ENCODE data around the gene FAAP20.

FAAP20 gene, protein sequence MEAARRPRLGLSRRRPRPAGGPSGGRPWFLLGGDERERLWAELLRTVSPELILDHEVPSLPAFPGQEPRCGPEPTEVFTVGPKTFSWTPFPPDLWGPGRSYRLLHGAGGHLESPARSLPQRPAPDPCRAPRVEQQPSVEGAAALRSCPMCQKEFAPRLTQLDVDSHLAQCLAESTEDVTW

GRCh38 chr1:2194319-2194897 lies at the start of gene FAAP20:
TSS of gene FAAP20 (minus strand) at chr1:2194772. CDS start at chr1:2194749, 23 bp downstream.
- peak in 2 of 4 experiments; percentile 52 to 65 for DNase-seq (ENCODE audit: low read depth in 4 of 4, low spot score in 1 of 4)

DNA sequence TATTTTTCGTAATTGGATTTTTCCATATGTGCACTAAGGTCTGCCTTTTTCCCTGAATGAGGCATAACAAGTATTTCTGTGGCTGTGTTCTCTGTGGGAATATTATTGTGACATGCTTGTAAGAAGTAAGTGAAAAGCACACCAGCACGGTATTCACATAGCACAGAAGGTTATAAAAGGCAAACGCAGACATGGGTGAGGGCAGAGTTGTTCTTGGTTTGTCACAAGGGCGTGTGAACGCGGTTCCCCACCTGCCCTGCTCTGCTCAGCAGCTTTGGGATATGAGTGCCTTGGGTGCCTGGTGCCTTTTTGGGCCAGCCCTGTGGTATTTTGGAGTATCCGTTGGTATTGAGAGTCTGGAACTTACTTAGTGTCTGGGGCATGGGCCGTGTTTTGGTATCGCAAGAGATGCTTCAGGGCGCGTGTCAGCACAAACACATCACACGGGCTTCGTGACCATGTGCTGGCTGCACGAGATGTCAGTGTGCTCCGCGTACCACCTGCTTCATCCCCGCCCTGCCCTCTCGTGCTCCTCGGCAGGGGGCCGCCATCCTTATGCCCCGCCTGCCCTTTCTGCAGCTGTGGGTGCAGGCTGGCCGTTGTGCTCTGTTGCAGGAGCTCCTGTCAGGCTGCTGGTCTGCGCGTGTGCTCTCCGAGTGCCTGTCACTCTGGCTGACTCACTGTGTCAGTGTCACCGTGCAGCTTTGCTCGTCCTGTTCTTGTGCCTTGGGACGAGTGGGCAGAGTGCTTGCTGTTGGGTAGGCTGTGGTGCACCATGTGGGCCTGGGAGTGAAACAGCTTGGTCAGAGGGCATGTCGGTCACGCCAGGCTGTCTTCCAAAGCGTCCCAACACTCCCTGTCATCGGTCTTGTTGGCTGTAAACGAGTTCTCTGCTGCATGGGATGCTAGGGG lies 48.5 kb upstream of the FAAP20 start:
- no peak for DNase-seq (ENCODE audit: low read depth in 4 of 4, low spot score in 1 of 4)

DNA sequence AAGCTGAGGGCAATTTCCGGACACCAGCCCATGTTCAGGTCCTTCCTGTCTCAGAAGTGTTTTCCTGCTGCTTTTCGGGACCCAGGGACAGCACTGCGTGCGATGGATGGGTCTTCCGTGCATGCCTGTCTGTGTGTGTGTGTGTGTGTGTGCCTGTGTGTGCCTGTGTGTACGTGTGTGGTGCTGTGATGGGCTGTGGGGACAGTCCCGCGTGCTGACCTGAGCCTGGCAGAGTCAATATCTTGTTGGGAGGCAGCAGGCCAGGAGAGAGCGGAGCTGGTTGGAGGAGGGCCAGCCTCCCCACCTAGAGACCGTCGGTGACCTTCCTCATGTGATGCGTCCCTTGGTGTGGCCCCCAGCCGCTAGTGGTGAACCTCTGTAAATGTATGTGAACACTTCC lies 47.2 kb upstream of the FAAP20 start:
- no peak for DNase-seq (ENCODE audit: low read depth in 4 of 4, low spot score in 1 of 4)

DNA sequence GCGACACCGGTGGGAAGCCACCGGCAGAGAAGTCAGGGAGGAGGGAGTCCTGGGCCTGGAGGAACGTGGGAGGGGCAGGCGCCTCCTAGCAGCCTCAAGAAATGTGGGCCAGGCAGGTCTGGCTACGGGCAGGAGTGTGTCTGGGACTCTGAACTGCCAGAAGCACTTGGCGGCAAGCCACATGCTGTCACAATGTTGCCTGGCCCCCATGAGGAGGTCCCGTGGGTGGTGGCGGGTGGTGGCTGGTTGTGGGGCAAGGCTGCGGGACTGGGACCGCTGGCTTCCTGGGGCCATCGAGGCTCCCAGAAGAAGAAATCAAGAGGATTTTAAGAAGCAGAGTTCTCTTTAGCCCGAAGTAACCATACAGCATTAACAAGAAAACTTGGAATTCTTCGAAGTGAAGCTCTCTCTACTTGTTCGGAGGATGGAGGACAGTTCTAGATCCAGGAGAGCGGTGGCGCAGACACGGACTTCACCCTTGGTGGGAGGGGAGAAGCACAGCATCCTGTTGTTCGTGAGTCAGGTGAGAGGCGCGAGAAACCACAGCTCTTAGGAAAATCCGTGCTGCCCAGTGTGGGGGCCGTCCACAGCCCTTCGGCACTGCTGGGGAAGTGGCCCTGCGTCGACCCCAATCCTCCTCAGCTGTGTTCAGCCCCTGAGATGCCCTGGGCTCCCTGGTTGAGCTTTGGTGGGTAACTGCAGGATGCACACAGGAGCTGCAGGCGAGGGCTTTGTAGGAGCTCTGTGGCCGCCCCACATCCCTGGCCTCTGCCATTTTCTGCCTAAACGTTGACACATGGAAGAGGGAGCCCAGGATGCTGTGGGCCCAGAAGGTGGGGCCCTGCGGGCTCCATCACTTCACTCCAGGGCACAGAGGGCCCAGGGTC lies 45.9 kb upstream of the FAAP20 start:
- no peak for DNase-seq (ENCODE audit: low read depth in 4 of 4, low spot score in 1 of 4)

GRCh38 chr1:2239384-2239985 lies 44.9 kb upstream of the FAAP20 start:
- no peak for DNase-seq (ENCODE audit: low read depth in 4 of 4, low spot score in 1 of 4)

- DNase-seq (ENCODE audit: low read depth in 4 of 4, low spot score in 1 of 4), result no peak
These were observed 44.4 kb upstream of the FAAP20 start for GRCh38 chr1:2239013-2239370.

- no peak for DNase-seq (ENCODE audit: low read depth in 4 of 4, low spot score in 1 of 4)
These were observed 43.9 kb upstream of the FAAP20 start for GRCh38 chr1:2238361-2239012.

- DNase-seq (ENCODE audit: low read depth in 4 of 4, low spot score in 1 of 4), result no peak
These were observed 43.2 kb upstream of the FAAP20 start for GRCh38 chr1:2237773-2238172.

DNA sequence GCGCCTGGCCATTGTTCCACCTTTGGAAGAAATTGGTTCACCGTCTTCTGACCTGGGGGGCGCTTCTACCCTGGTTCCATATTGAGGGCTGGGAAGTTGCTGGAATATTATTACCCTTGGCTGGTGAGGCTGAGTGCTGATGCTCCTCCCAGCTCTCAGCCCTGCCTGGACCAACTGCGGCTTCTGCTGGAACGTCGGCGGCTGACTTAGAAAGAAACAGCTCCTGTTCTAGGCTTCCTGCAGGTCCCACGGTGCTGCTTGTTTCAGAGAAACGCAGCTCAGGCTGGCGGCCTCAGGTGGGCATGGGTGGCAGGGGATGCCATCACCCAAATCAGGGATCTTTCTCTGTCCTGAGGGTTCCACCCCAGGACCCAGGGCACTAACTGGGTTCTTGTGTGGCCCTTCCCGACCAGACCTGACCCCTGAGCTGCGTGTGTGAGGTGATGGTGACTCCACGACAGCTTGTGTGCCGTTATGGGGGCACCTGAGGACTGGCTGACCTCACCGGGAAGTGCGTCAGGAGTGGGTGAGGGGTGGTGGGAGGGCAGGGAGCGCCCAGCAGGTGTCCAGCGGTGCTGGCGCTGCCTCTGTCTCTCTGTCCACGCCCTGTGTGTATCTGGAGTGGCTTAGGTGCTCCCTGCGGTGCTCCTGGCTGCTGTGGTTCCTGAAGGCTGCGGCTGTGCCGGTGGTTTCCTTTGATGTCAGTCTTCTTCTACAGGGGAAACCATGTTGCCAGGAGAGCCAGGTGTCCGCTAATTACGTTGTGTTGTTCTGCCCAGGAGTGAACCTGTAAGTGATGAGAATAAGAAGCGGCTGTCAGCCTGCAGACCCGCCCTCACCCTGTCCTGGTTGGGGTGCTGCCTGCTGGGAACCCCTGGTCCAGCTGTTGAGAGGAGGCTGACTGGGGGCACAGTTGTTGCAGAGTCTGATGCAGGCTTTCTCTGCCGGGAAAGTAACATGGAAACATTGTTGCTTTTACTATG lies 42.4 kb upstream of the FAAP20 start:
- no peak for DNase-seq (ENCODE audit: low read depth in 4 of 4, low spot score in 1 of 4)

DNA sequence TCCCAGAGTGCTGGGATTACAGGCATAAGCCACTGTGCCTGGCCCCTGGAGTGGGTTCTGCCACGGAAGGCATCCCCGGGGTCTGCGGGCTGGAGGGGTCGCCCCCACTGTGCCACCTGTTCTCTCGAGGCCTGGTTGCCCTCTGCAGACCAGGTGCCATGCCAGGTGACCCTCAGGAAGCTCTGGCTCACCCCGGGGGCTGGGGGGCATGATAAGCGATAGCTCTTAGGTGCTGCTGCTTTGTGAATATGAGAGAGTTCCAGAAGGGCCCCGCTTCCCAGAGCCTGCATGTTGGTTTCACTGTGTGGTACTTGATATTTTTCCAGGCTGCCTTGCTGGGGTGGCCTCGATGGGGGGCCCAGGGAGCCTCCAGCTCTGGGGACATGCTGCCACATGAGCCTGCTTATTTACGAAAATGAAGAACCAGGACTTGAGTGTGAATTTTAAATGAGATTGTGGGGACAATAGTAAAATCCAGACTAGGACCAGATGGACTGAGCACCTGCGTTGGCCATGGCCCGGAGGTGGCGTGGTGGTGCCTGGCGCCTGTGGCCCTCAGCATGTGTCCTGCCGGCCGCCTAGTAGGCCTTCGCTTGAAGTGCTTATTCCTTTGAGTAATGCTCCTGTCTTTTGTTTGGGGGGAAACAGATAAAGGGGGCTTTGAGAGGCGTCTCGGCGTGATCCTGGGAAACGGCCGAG lies 40.9 kb upstream of the FAAP20 start:
- DNase-seq (ENCODE audit: low read depth in 4 of 4, low spot score in 1 of 4), result no peak

GRCh38 chr1:2234762-2235113 lies 40.2 kb upstream of the FAAP20 start:
- DNase-seq (ENCODE audit: low read depth in 4 of 4, low spot score in 1 of 4), result no peak

- DNase-seq (ENCODE audit: low read depth in 4 of 4, low spot score in 1 of 4), result no peak
These were observed 39.6 kb upstream of the FAAP20 start for GRCh38 chr1:2233997-2234761.

- no peak for DNase-seq (ENCODE audit: low read depth in 4 of 4, low spot score in 1 of 4)
These were observed 38.9 kb upstream of the FAAP20 start for GRCh38 chr1:2233468-2233867.

GRCh38 chr1:2232916-2233438 lies 38.4 kb upstream of the FAAP20 start:
- DNase-seq (ENCODE audit: low read depth in 4 of 4, low spot score in 1 of 4), result no peak

- no peak for DNase-seq (ENCODE audit: low read depth in 4 of 4, low spot score in 1 of 4)
These were observed 37.8 kb upstream of the FAAP20 start for GRCh38 chr1:2232255-2232915.

- DNase-seq (ENCODE audit: low read depth in 4 of 4, low spot score in 1 of 4), result peak in 1 of 4 experiments; percentile 72
These were observed 37.1 kb upstream of the FAAP20 start for GRCh38 chr1:2231532-2232254.

All from stimulated activated CD4-positive, alpha-beta T cell treated with anti-CD3 and anti-CD28 coated beads, Interleukin-1b, Interleukin-23, amount 100 ng/mL, for 24 hours (primary cell).